HCT116 (cell line): Measurements from ENCODE around the gene TRNP1.

Source experiments
- CTCF ChIP-seq, 3 experiments: fragments of 200-600 bp in 1 of 3; sonication (generic) in 1 of 3; IDR thresholded peaks in 2 of 3; conservative IDR thresholded peaks in 1 of 3; 2 replicates each; pipeline ENCODE4 v1.5.1; 2012 to 2017; ENCODE audit warnings: low read depth in 2 of 3, low read length in 2 of 3, antibody characterized with exemption in 1 of 3, borderline replicate concordance in 1 of 3, control low read depth in 1 of 3, mild to moderate bottlenecking in 1 of 3, mixed read lengths in 1 of 3, mixed run types in 1 of 3, moderate library complexity in 1 of 3; ENCODE audit not compliant: insufficient read depth in 1 of 3
- EGR1 ChIP-seq: IDR thresholded peaks from 2 replicates; pipeline ENCODE4 v1.6.1; 2012; ENCODE audit warnings: low read depth
- ELF1 ChIP-seq: IDR thresholded peaks from 2 replicates; pipeline ENCODE4 v1.6.1; 2012; ENCODE audit warnings: low read depth, borderline replicate concordance
- EZH2 ChIP-seq: fragments of 200-600 bp; sonication (generic); IDR thresholded peaks from 2 replicates; pipeline ENCODE4 v1.6.1; 2017; ENCODE audit warnings: antibody characterized with exemption, mixed run types
- EZH2phosphoT487 ChIP-seq: fragments of 200-600 bp; IDR thresholded peaks from 2 replicates; pipeline ENCODE4 v1.6.1; 2018; ENCODE audit warnings: antibody characterized with exemption, borderline replicate concordance
- POLR2A ChIP-seq: IDR thresholded peaks from 2 replicates; pipeline ENCODE4 v1.7.0; 2011; ENCODE audit warnings: borderline replicate concordance; ENCODE audit not compliant: insufficient read depth, insufficient read length; ENCODE audit errors: extremely low read depth
- POLR2AphosphoS5 ChIP-seq: IDR thresholded peaks from 2 replicates; pipeline ENCODE4 v1.6.1; 2011; ENCODE audit warnings: mild to moderate bottlenecking, low read depth, low read length, moderate library complexity
- RAD21 ChIP-seq: IDR thresholded peaks from 2 replicates; pipeline ENCODE4 v1.6.1; 2012; ENCODE audit warnings: low read depth, mild to moderate bottlenecking
- YY1 ChIP-seq: IDR thresholded peaks from 2 replicates; pipeline ENCODE4 v1.6.1; 2011; ENCODE audit warnings: low read length, low read depth, moderate library complexity, mild to moderate bottlenecking; ENCODE audit not compliant: insufficient replicate concordance; ENCODE audit errors: extremely low read depth
- ZFX ChIP-seq: fragments of 450-650 bp; IDR thresholded peaks from 2 replicates; pipeline ENCODE4 v1.6.1; 2017
- ZNF274 ChIP-seq: fragments of 200-500 bp; sonication (Bioruptor generic); IDR thresholded peaks from 2 replicates; pipeline ENCODE4 v1.6.1; 2014; ENCODE audit warnings: mild to moderate bottlenecking, low read depth, low read length, inconsistent platforms

- TF ChIP-seq ZNF274 (no peak), CTCF (IDR thresholded peaks at IDR 0.05 in 2 of 3, conservative IDR thresholded peaks at IDR 0.05 in 1 of 3; ENCODE audit: borderline replicate concordance in 1 of 3, insufficient read depth in 1 of 3, low read depth in 2 of 3, low read length in 2 of 3) (no peak), POLR2A (no peak), POLR2AphosphoS5 (no peak), EZH2 (no peak), EGR1 (no peak), RAD21 (no peak), ZFX (no peak), ELF1 (no peak), EZH2phosphoT487 (no peak), YY1 (no peak)
These were observed 21.8 kb downstream of the TRNP1 start for GRCh38 chr1:27015260-27015659.
